Neuronal stem cell (in vitro differentiated cells): ENCODE results near the gene FAM120AOS.

ENCODE experiments used
- DNase-seq: peaks from one replicate; pipeline ENCODE4 v3.0.0-alpha.2; 2013; ENCODE audit warnings: low spot score
- H2AFZ ChIP-seq: one replicate; pipeline ENCODE4 v1.6.1; 2013; ENCODE audit warnings: mild to moderate bottlenecking, low read length, inconsistent platforms
- H2AK5ac ChIP-seq: 2 replicates; pipeline ENCODE4 v1.6.1; 2013; ENCODE audit warnings: low read depth, mild to moderate bottlenecking, inconsistent platforms, low read length, moderate library complexity, mixed read lengths
- H2BK120ac ChIP-seq: 2 replicates; pipeline ENCODE4 v1.6.1; 2013; ENCODE audit warnings: low read depth, mild to moderate bottlenecking, inconsistent platforms, low read length, moderate library complexity, mixed read lengths
- H2BK12ac ChIP-seq: one replicate; pipeline ENCODE4 v1.6.1; 2013; ENCODE audit warnings: low read length, inconsistent platforms
- H2BK15ac ChIP-seq: 2 replicates; pipeline ENCODE4 v1.6.1; 2013; ENCODE audit warnings: mild to moderate bottlenecking, low read length, inconsistent platforms, mixed read lengths
- H2BK5ac ChIP-seq: one replicate; pipeline ENCODE4 v1.6.1; 2013; ENCODE audit warnings: inconsistent platforms, mild to moderate bottlenecking, low read length, moderate library complexity
- H3K14ac ChIP-seq: one replicate; pipeline ENCODE4 v1.6.1; 2013; ENCODE audit warnings: low read length, inconsistent platforms
- H3K18ac ChIP-seq: 2 replicates; pipeline ENCODE4 v1.6.1; 2013; ENCODE audit warnings: low read length, inconsistent platforms
- H3K23ac ChIP-seq: 2 replicates; pipeline ENCODE4 v1.6.1; 2013; ENCODE audit warnings: low read depth, mild to moderate bottlenecking, mixed read lengths, low read length, inconsistent platforms; ENCODE audit not compliant: poor library complexity
- H3K27ac ChIP-seq: replicated peaks from 3 replicates; pipeline ENCODE4 v1.5.1; 2013; ENCODE audit warnings: low read length, inconsistent platforms
- H3K27me3 ChIP-seq, 3 experiments: 2 replicates each; pipeline ENCODE4 v1.6.1; 2013; ENCODE audit warnings: low read length in 3 of 3, mild to moderate bottlenecking in 2 of 3, inconsistent platforms in 1 of 3, low read depth in 1 of 3, mixed read lengths in 1 of 3, moderate library complexity in 1 of 3; ENCODE audit not compliant: control insufficient read depth in 3 of 3, insufficient read depth in 3 of 3
- H3K36me3 ChIP-seq, 2 donors: replicated peaks in 1 of 2; 2 replicates each; pipeline ENCODE4 v1.6.1; 2013; ENCODE audit warnings: low read length in 2 of 2; ENCODE audit not compliant: control insufficient read depth in 2 of 2, insufficient read depth in 2 of 2
- H3K4ac ChIP-seq: 2 replicates; pipeline ENCODE4 v1.6.1; 2013; ENCODE audit warnings: inconsistent platforms, mild to moderate bottlenecking, low read length, moderate library complexity
- H3K4me1 ChIP-seq, 2 donors: 1 replicate in 1 of 2; 2 replicates in 1 of 2; pipeline ENCODE4 v1.6.1; 2013; ENCODE audit warnings: low read length in 2 of 2, low read depth in 1 of 2; ENCODE audit not compliant: control insufficient read depth in 2 of 2, insufficient read depth in 1 of 2
- H3K4me2 ChIP-seq: one replicate; pipeline ENCODE4 v1.6.1; 2013; ENCODE audit warnings: mild to moderate bottlenecking, low read length, inconsistent platforms; ENCODE audit not compliant: insufficient read depth, poor library complexity, severe bottlenecking
- H3K4me3 ChIP-seq, 2 donors: 2 replicates each; pipeline ENCODE4 v1.5.1; 2013; ENCODE audit warnings: low read length in 2 of 2, mild to moderate bottlenecking in 2 of 2, inconsistent platforms in 1 of 2, moderate library complexity in 1 of 2
- H3K79me1 ChIP-seq: one replicate; pipeline ENCODE4 v1.6.1; 2013; ENCODE audit warnings: low read depth, mild to moderate bottlenecking, inconsistent platforms, low read length, moderate library complexity
- H3K9ac ChIP-seq: one replicate; pipeline ENCODE4 v1.6.1; 2013; ENCODE audit warnings: mild to moderate bottlenecking, low read depth, low read length, inconsistent platforms; ENCODE audit not compliant: poor library complexity
- H3K9me3 ChIP-seq, 2 donors: replicated peaks in 1 of 2; 2 replicates each; pipeline versions ENCODE3 to v1.6.1; 2013; ENCODE audit warnings: low read length in 2 of 2, mild to moderate bottlenecking in 2 of 2, inconsistent platforms in 1 of 2, low read depth in 1 of 2, mixed read lengths in 1 of 2, moderate library complexity in 1 of 2; ENCODE audit not compliant: control insufficient read depth in 2 of 2, insufficient read depth in 1 of 2
- H4K8ac ChIP-seq: one replicate; pipeline ENCODE4 v1.6.1; 2013; ENCODE audit warnings: low read depth, mild to moderate bottlenecking, inconsistent platforms, low read length, moderate library complexity
- H4K91ac ChIP-seq: one replicate; pipeline ENCODE4 v1.6.1; 2013; ENCODE audit warnings: low read length, low read depth, mild to moderate bottlenecking, inconsistent platforms; ENCODE audit not compliant: poor library complexity
- WGBS, 2 donors: extraction: QIAGEN DNeasy Blood & Tissue Kit; methylation state at CpG; one replicate each; pipeline ENCODE4 v1.1.7; 2013; ENCODE audit warnings: missing lambda C conversion rate in 2 of 2, mixed read lengths in 1 of 2; ENCODE audit not compliant: insufficient read length in 2 of 2, insufficient replicate concordance in 1 of 2; ENCODE audit errors: extremely low coverage in 2 of 2; 5-methylcytosine and 5-hydroxymethylcytosine counted together

Gene FAM120AOS

DNA sequence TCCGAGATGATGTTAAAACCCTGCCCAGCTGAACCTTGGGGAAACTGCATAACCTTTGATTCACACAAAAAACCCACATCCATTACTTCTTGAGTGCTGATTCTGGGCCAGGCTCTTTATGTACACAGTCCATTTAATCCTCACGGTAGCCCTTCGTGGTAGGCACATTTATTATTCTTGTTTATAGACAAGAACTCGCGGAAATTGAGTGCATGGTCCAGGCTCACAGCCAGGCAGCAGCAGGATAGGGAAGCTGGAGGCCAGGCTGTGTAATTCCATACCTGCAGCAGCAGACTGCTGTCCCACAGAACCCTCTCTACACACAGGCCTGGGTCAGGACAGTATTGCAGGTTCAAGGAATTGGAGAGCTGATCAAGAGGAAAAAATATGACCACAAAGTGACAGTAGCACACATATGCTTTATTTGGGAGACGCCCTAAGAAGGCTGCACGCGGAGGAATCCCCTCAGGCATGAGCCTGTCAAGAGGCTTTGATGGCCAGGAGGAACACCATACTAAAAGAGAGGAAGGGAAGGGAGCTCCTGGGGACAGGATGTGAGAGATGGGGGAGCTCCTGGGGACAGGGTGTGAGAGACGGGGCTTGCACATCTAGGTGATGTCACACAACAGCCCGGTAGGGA, 30.3 kb downstream of the FAM120AOS start:
- H3K9ac ChIP-seq = no peak overlapping the region
- H3K4me1 ChIP-seq = no peaks in the 10 kb centered on the region
- H4K8ac ChIP-seq = no peak overlapping the region
- no peaks in the 10 kb centered on the region for H3K79me1 ChIP-seq
- H3K4me3 ChIP-seq = no peak overlapping the region
- peaks cover 4 to 6% of the 10 kb centered on the region in 2 donors for H3K9me3 ChIP-seq
- no peak overlapping the region for H3K18ac ChIP-seq
- H2AK5ac ChIP-seq = no peak overlapping the region
- H3K4ac ChIP-seq = no peak overlapping the region
- no peaks in the 10 kb centered on the region for H3K27me3 ChIP-seq
- H3K36me3 ChIP-seq = no peaks in the 10 kb centered on the region
- no CpG with 5 or more reads among the region's 10 CpGs for WGBS, 2 donors
- H2BK120ac ChIP-seq = no peak overlapping the region
- H2BK12ac ChIP-seq = no peak overlapping the region
- no peak overlapping the region for H3K27ac ChIP-seq
- no peak overlapping the region for H2BK15ac ChIP-seq
- no peak overlapping the region for H3K4me2 ChIP-seq
- H4K91ac ChIP-seq = no peak overlapping the region
- H2BK5ac ChIP-seq = no peak overlapping the region
- H2AFZ ChIP-seq = peak overlapping the region; percentile 19
- no peak for DNase-seq
- no peak overlapping the region for H3K14ac ChIP-seq
- H3K23ac ChIP-seq = no peak overlapping the region

DNA sequence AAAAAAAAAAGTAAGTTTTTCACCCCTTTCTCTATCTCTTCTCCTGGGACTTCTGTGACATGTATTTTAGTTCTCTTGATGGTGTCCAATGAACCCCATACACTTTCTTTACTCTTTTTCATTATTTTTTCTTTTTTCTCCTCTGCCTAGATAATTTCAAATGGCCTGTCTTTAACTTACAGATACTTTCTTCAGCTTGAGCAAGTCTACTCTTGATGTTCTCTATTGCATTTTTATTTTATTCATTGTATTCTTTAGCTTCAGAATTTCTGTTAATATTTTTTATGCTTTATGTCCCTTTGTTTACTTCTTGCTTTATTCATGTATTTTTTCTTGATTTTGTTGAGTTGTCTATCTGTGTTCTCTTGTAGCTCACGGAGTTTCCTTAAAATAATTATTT, 34.4 kb downstream of the FAM120AOS start:
- no peak overlapping the region for H3K4ac ChIP-seq
- no peak overlapping the region for H3K4me3 ChIP-seq
- no peak overlapping the region for H3K14ac ChIP-seq
- no peak overlapping the region for H3K23ac ChIP-seq
- H2AK5ac ChIP-seq = no peak overlapping the region
- H3K18ac ChIP-seq = no peak overlapping the region
- no peaks in the 10 kb centered on the region for H3K4me1 ChIP-seq
- H4K8ac ChIP-seq = no peak overlapping the region
- no peaks in the 10 kb centered on the region for H3K79me1 ChIP-seq
- H3K9ac ChIP-seq = no peak overlapping the region
- H2BK120ac ChIP-seq = no peak overlapping the region
- WGBS, 2 donors = no CpG with 5 or more reads among the region's 1 CpG
- H4K91ac ChIP-seq = no peak overlapping the region
- no peak overlapping the region for H2BK5ac ChIP-seq
- H3K4me2 ChIP-seq = no peak overlapping the region
- no peak overlapping the region for H2BK12ac ChIP-seq
- H3K36me3 ChIP-seq = no peaks in the 10 kb centered on the region
- no peak overlapping the region for H3K27ac ChIP-seq
- H2BK15ac ChIP-seq = no peak overlapping the region
- H3K9me3 ChIP-seq = peaks cover 4 to 10% of the 10 kb centered on the region in 2 donors
- DNase-seq = no peak
- H3K27me3 ChIP-seq = no peaks in the 10 kb centered on the region
- no peak overlapping the region for H2AFZ ChIP-seq

GRCh38 chr9:93417538-93417937, 35.8 kb downstream of the FAM120AOS start:
- Histone ChIP-seq H3K27me3 (no peaks in the 10 kb centered on the region), H3K18ac (no peak overlapping the region), H3K9ac (no peak overlapping the region), H2AFZ (no peak overlapping the region), H3K27ac (no peak overlapping the region), H3K4me3 (no peak overlapping the region), H3K4me1 (no peaks in the 10 kb centered on the region), H3K9me3 (peaks cover 4 to 10% of the 10 kb centered on the region in 2 donors), H3K23ac (no peak overlapping the region), H2BK12ac (no peak overlapping the region), H2AK5ac (no peak overlapping the region), H3K4ac (no peak overlapping the region), H3K79me1 (no peaks in the 10 kb centered on the region), H3K36me3 (no peaks in the 10 kb centered on the region), H2BK15ac (no peak overlapping the region), H2BK5ac (no peak overlapping the region), H2BK120ac (no peak overlapping the region), H4K8ac (no peak overlapping the region), H4K91ac (no peak overlapping the region), H3K4me2 (no peak overlapping the region), H3K14ac (no peak overlapping the region)
- no CpG with 5 or more reads among the region's 1 CpG for WGBS, 2 donors
- DNase-seq = no peak

- Histone ChIP-seq H3K14ac (peak overlapping the region; percentile 38), H3K27ac (no peak overlapping the region), H3K4me2 (no peak overlapping the region), H4K91ac (no peak overlapping the region), H2BK12ac (no peak overlapping the region), H2AFZ (peak overlapping the region; percentile 11), H3K36me3 (no peaks in the 10 kb centered on the region), H2BK15ac (no peak overlapping the region), H3K4ac (no peak overlapping the region), H3K4me3 (no peak overlapping the region), H4K8ac (no peak overlapping the region), H3K9ac (peak overlapping the region; percentile 44), H3K79me1 (no peaks in the 10 kb centered on the region), H3K18ac (no peak overlapping the region), H2AK5ac (no peak overlapping the region), H3K4me1 (no peaks in the 10 kb centered on the region), H2BK120ac (no peak overlapping the region), H3K27me3 (peaks cover 0 to 2% (median 0%) of the 10 kb centered on the region in 3 experiments), H3K9me3 (peaks cover 4 to 10% of the 10 kb centered on the region in 2 donors), H2BK5ac (no peak overlapping the region), H3K23ac (peak overlapping the region; percentile 43)
- DNase-seq = no peak
- WGBS, 2 donors = no CpG with 5 or more reads among the region's 8 CpGs
Observed at GRCh38 chr9:93416530-93417235, 36.7 kb downstream of the FAM120AOS start.
